Measurements from ENCODE around the gene IGF2BP2. TPM values are rescaled to one million over a fixed set of nuclear protein-coding genes. Genes with fewer than 3 reads are reported as not detected.
"Not testable (repeated sequence)": the region's sequence is repeated elsewhere in the genome, so short reads cannot be mapped to it uniquely, and the experiment has no call there.

The IGF2BP2 gene
- 10 to 100 TPM; 12.8 to 14.2 TPM for total RNA-seq
- long read RNA-seq, partial matches to known transcripts: 0 of 2 reads
- long read RNA-seq, other reads (novel, unspliced or antisense): 1 of 2 reads

GRCh38 chr3:185825006-185825638 is at the start of gene IGF2BP2:
Gene IGF2BP2 (minus strand): TSS chr3:185825042. CDS start chr3:185824960, 82 bp downstream.
- ATAC-seq: peak; percentile 81 to 87
- peak; percentile 74 for DNase-seq
- intact Hi-C loops (cut with DNase I): loop anchor here in 1 of 2 donors (10.0 kb wide), 1 partner anchor 110 kb away; the partner anchor contains the start of gene TRA2B

GRCh38 chr3:185874119-185874518 is 49.3 kb upstream of the IGF2BP2 start:
- intact Hi-C loops (cut with DNase I): no loop called here
- no peak for ATAC-seq
- no peak for DNase-seq

- DNase-seq (no peak), ATAC-seq (no peak)
- intact Hi-C loops (cut with DNase I): no loop called here
Observed at GRCh38 chr3:185867650-185868049, 42.8 kb upstream of the IGF2BP2 start.

- intact Hi-C loops (cut with DNase I): no loop called here
- ATAC-seq: no peak
- no peak for DNase-seq
Observed at GRCh38 chr3:185866995-185867394, 42.2 kb upstream of the IGF2BP2 start.

- ATAC-seq: no peak
- DNase-seq: no peak
- intact Hi-C loops (cut with DNase I): no loop called here
Observed at GRCh38 chr3:185866555-185866954, 41.7 kb upstream of the IGF2BP2 start.

GRCh38 chr3:185865247-185865646 is 40.4 kb upstream of the IGF2BP2 start:
- DNase-seq (no peak), ATAC-seq (no peak)
- intact Hi-C loops (cut with DNase I): no loop called here

- intact Hi-C loops (cut with DNase I): no loop called here
- no peak for ATAC-seq
- no peak for DNase-seq
Observed at GRCh38 chr3:185864767-185865166, 39.9 kb upstream of the IGF2BP2 start.

GRCh38 chr3:185862920-185863319 is 38.1 kb upstream of the IGF2BP2 start:
- DNase-seq (no peak), ATAC-seq (no peak)
- intact Hi-C loops (cut with DNase I): no loop called here

- ATAC-seq (no peak), DNase-seq (no peak)
- intact Hi-C loops (cut with DNase I): no loop called here
Observed at GRCh38 chr3:185859294-185859972, 34.6 kb upstream of the IGF2BP2 start.

GRCh38 chr3:185858502-185859225 is 33.8 kb upstream of the IGF2BP2 start:
- intact Hi-C loops (cut with DNase I): no loop called here
- ATAC-seq (no peak), DNase-seq (no peak)

GRCh38 chr3:185857208-185857607 is 32.4 kb upstream of the IGF2BP2 start:
- intact Hi-C loops (cut with DNase I): no loop called here
- DNase-seq (no peak), ATAC-seq (no peak)

GRCh38 chr3:185856652-185857051 is 31.8 kb upstream of the IGF2BP2 start:
- ATAC-seq (no peak), DNase-seq (no peak)
- intact Hi-C loops (cut with DNase I): no loop called here

- ATAC-seq; DNase-seq; intact Hi-C loops (cut with DNase I): not testable (repeated sequence)
Observed at GRCh38 chr3:185853771-185854170, 28.9 kb upstream of the IGF2BP2 start.

GRCh38 chr3:185852635-185853034 is 27.8 kb upstream of the IGF2BP2 start:
- ATAC-seq (no peak), DNase-seq (no peak)
- intact Hi-C loops (cut with DNase I): no loop called here

- no peak for DNase-seq
- intact Hi-C loops (cut with DNase I): no loop called here
- ATAC-seq: no peak
Observed at GRCh38 chr3:185851959-185852358, 27.1 kb upstream of the IGF2BP2 start.

GRCh38 chr3:185851046-185851445 is 26.2 kb upstream of the IGF2BP2 start:
- DNase-seq (no peak), ATAC-seq (no peak)
- intact Hi-C loops (cut with DNase I): no loop called here

GRCh38 chr3:185847506-185847905 is 22.7 kb upstream of the IGF2BP2 start:
- DNase-seq (no peak), ATAC-seq (no peak)
- intact Hi-C loops (cut with DNase I): no loop called here

- no peak for DNase-seq
- intact Hi-C loops (cut with DNase I): no loop called here
- ATAC-seq: no peak
Observed at GRCh38 chr3:185846037-185846436, 21.2 kb upstream of the IGF2BP2 start.

GRCh38 chr3:185844051-185844450 is 19.2 kb upstream of the IGF2BP2 start:
- ATAC-seq (no peak), DNase-seq (no peak)
- intact Hi-C loops (cut with DNase I): no loop called here

GRCh38 chr3:185843635-185844034 is 18.8 kb upstream of the IGF2BP2 start:
- intact Hi-C loops (cut with DNase I): no loop called here
- DNase-seq (no peak), ATAC-seq (no peak)
